ENCODE results near the gene NDOR1. TPM values are rescaled to one million over a fixed set of nuclear protein-coding genes. Genes with fewer than 3 reads are reported as not detected.

Gene NDOR1
- total RNA-seq, 1 donor from 2014 or later: 31.6 TPM

GRCh38 chr9:137179761-137180160 lies 25.7 kb upstream of the NDOR1 start:
- no peak for TF ChIP-seq CTCF (IDR thresholded peaks at IDR 0.05; ENCODE audit: partially characterized antibody, unreplicated experiment)
- Mint-ChIP-seq H3K27ac (ENCODE audit: unreplicated experiment) (no peak overlapping the region), H3K9me3 (ENCODE audit: unreplicated experiment) (peaks cover 3% of the 10 kb centered on the region), H3K4me3 (ENCODE audit: unreplicated experiment) (no peak overlapping the region), H3K4me1 (ENCODE audit: low read depth, unreplicated experiment) (no peaks in the 10 kb centered on the region), H3K36me3 (ENCODE audit: unreplicated experiment) (no peaks in the 10 kb centered on the region), H3K27me3 (ENCODE audit: unreplicated experiment) (peaks cover 4% of the 10 kb centered on the region)
- DNase-seq: no peak

GRCh38 chr9:137180491-137180890 lies 25.0 kb upstream of the NDOR1 start:
- H3K4me1 Mint-ChIP-seq (ENCODE audit: low read depth, unreplicated experiment): no peaks in the 10 kb centered on the region
- H3K27me3 Mint-ChIP-seq (ENCODE audit: unreplicated experiment): peaks cover 4% of the 10 kb centered on the region
- no peak overlapping the region for H3K4me3 Mint-ChIP-seq (ENCODE audit: unreplicated experiment)
- H3K9me3 Mint-ChIP-seq (ENCODE audit: unreplicated experiment): peaks cover 3% of the 10 kb centered on the region
- H3K27ac Mint-ChIP-seq (ENCODE audit: unreplicated experiment): no peak overlapping the region
- no peak for DNase-seq
- H3K36me3 Mint-ChIP-seq (ENCODE audit: unreplicated experiment): no peaks in the 10 kb centered on the region
- TF ChIP-seq CTCF (IDR thresholded peaks at IDR 0.05; ENCODE audit: partially characterized antibody, unreplicated experiment): no peak

GRCh38 chr9:137181680-137182079 lies 23.8 kb upstream of the NDOR1 start:
- DNase-seq: no peak
- TF ChIP-seq CTCF (IDR thresholded peaks at IDR 0.05; ENCODE audit: partially characterized antibody, unreplicated experiment): no peak
- H3K9me3 Mint-ChIP-seq (ENCODE audit: unreplicated experiment): peaks cover 3% of the 10 kb centered on the region
- H3K4me1 Mint-ChIP-seq (ENCODE audit: low read depth, unreplicated experiment): no peaks in the 10 kb centered on the region
- no peak overlapping the region for H3K27ac Mint-ChIP-seq (ENCODE audit: unreplicated experiment)
- H3K27me3 Mint-ChIP-seq (ENCODE audit: unreplicated experiment): peaks cover 4% of the 10 kb centered on the region
- H3K4me3 Mint-ChIP-seq (ENCODE audit: unreplicated experiment): no peak overlapping the region
- H3K36me3 Mint-ChIP-seq (ENCODE audit: unreplicated experiment): no peaks in the 10 kb centered on the region

GRCh38 chr9:137182836-137183235 lies 22.7 kb upstream of the NDOR1 start:
- Mint-ChIP-seq H3K27ac (ENCODE audit: unreplicated experiment) (no peak overlapping the region), H3K9me3 (ENCODE audit: unreplicated experiment) (peaks cover 9% of the 10 kb centered on the region), H3K4me3 (ENCODE audit: unreplicated experiment) (no peak overlapping the region), H3K27me3 (ENCODE audit: unreplicated experiment) (peaks cover 3% of the 10 kb centered on the region), H3K4me1 (ENCODE audit: low read depth, unreplicated experiment) (peaks cover 2% of the 10 kb centered on the region), H3K36me3 (ENCODE audit: unreplicated experiment) (no peaks in the 10 kb centered on the region)
- no peak for TF ChIP-seq CTCF (IDR thresholded peaks at IDR 0.05; ENCODE audit: partially characterized antibody, unreplicated experiment)
- DNase-seq: no peak

- peaks cover 4% of the 10 kb centered on the region for H3K27me3 Mint-ChIP-seq (ENCODE audit: unreplicated experiment)
- no peak for TF ChIP-seq CTCF (IDR thresholded peaks at IDR 0.05; ENCODE audit: partially characterized antibody, unreplicated experiment)
- peaks cover 11% of the 10 kb centered on the region for H3K9me3 Mint-ChIP-seq (ENCODE audit: unreplicated experiment)
- DNase-seq: no peak
- no peaks in the 10 kb centered on the region for H3K36me3 Mint-ChIP-seq (ENCODE audit: unreplicated experiment)
- no peak overlapping the region for H3K4me3 Mint-ChIP-seq (ENCODE audit: unreplicated experiment)
- no peak overlapping the region for H3K27ac Mint-ChIP-seq (ENCODE audit: unreplicated experiment)
- H3K4me1 Mint-ChIP-seq (ENCODE audit: low read depth, unreplicated experiment): peaks cover 2% of the 10 kb centered on the region
Observed at GRCh38 chr9:137183980-137184595, 21.4 kb upstream of the NDOR1 start.
